Erythroblast (primary cell): ENCODE data around the gene BST2.

Source experiments
- DNase-seq, 2 experiments: peaks; one replicate each; lab custom pipeline; 2025; lab: John Stamatoyannopoulos, UW
- GATA1 ChIP-seq: IDR thresholded peaks from 2 replicates; pipeline ENCODE4 v1.6.1; 2011; ENCODE audit warnings: low read depth, mild to moderate bottlenecking, control low read depth, low read length, moderate library complexity
- POLR2A ChIP-seq: IDR thresholded peaks from 2 replicates; pipeline ENCODE4 v1.6.1; 2011; ENCODE audit warnings: mild to moderate bottlenecking, low read length

Gene BST2

GRCh38 chr19:17406887-17407196, 1.4 kb upstream of the BST2 start:
- no peak for TF ChIP-seq GATA1
- peak in 1 of 2 experiments; percentile 49 for DNase-seq

GRCh38 chr19:17406046-17406886, 836 bp upstream of the BST2 start:
- TF ChIP-seq GATA1 (no peak), POLR2A (no peak)
- DNase-seq, result peak in 1 of 2 experiments; percentile 53

GRCh38 chr19:17404621-17405249, 695 bp downstream of the BST2 start:
- no peak for DNase-seq
- TF ChIP-seq GATA1, result no peak
- no peak for TF ChIP-seq POLR2A

GRCh38 chr19:17404015-17404414, 1.4 kb downstream of the BST2 start:
- no peak for TF ChIP-seq GATA1
- TF ChIP-seq POLR2A, result no peak
- no peak for DNase-seq

- peak; percentile 73 to 86 for DNase-seq
- TF ChIP-seq POLR2A, result no peak
- no peak for TF ChIP-seq GATA1
Measured at GRCh38 chr19:17402982-17403855, 2.2 kb downstream of the BST2 start.

GRCh38 chr19:17401628-17402027, 3.8 kb downstream of the BST2 start:
- no peak for TF ChIP-seq POLR2A
- TF ChIP-seq GATA1, result no peak
- DNase-seq, result no peak

- DNase-seq, result peak in 1 of 2 experiments; percentile 37
- no peak for TF ChIP-seq POLR2A
- TF ChIP-seq GATA1, result no peak
Measured at GRCh38 chr19:17398902-17399527, 6.4 kb downstream of the BST2 start.

GRCh38 chr19:17394891-17395415, 10.5 kb downstream of the BST2 start:
- peak; percentile 70 to 81 for DNase-seq
- TF ChIP-seq POLR2A (no peak), GATA1 (no peak)

GRCh38 chr19:17393914-17394313, 11.5 kb downstream of the BST2 start, which contains the start of gene CCDC194:
Gene CCDC194, minus strand, starts transcription at chr19:17394196. Its CDS starts 38 bp downstream, at chr19:17394158.
- TF ChIP-seq GATA1 (no peak), POLR2A (no peak)
- no peak for DNase-seq

- TF ChIP-seq GATA1 (no peak), POLR2A (no peak)
- peak in 1 of 2 experiments; percentile 31 for DNase-seq
Measured at GRCh38 chr19:17393002-17393401, 12.4 kb downstream of the BST2 start.

- TF ChIP-seq GATA1, result no peak
- no peak for TF ChIP-seq POLR2A
- DNase-seq, result no peak
Measured at GRCh38 chr19:17391371-17392151, 13.9 kb downstream of the BST2 start.

- peak; percentile 93 for DNase-seq
- TF ChIP-seq POLR2A (no peak), GATA1 (no peak)
Measured at GRCh38 chr19:17390665-17391370, 14.6 kb downstream of the BST2 start.
